Body of pancreas (tissue), 4 donors: ENCODE results near the gene TCP10L. TPM values are rescaled to one million over a fixed set of nuclear protein-coding genes. Genes with fewer than 3 reads are reported as not detected.

Experiments used
- ATAC-seq: fragments of 150-250 bp; one replicate; pipeline ENCODE4 v1.9.1; 2016
- DNase-seq, 4 donors: peaks; one replicate each; pipeline ENCODE4 v3.0.0-alpha.2; 2019
- H3K27ac ChIP-seq, 4 donors: fragments of 200-600 bp; sonication (generic); 1 replicate in 3 of 4; 2 replicates in 1 of 4; pipeline versions ENCODE4 v1.5.1 to v1.6.1; 2016 to 2019; ENCODE audit warnings: mild to moderate bottlenecking in 1 of 4, mixed read lengths in 1 of 4, moderate library complexity in 1 of 4
- H3K27me3 ChIP-seq, 2 donors: fragments of 200-600 bp; sonication (generic); one replicate each; pipeline ENCODE4 v1.6.0; 2016; ENCODE audit warnings: mild to moderate bottlenecking in 1 of 2
- H3K36me3 ChIP-seq, 2 donors: fragments of 200-600 bp; sonication (generic); replicated peaks in 1 of 2; 2 replicates each; pipeline ENCODE4 v1.5.1; 2016; ENCODE audit warnings: low read depth in 2 of 2; ENCODE audit not compliant: insufficient read depth in 1 of 2
- H3K4me1 ChIP-seq: fragments of 200-600 bp; sonication (generic); one replicate; pipeline ENCODE4 v1.6.0; 2016
- H3K4me3 ChIP-seq, 2 donors: fragments of 200-600 bp; sonication (generic); 1 replicate in 1 of 2; 2 replicates in 1 of 2; pipeline ENCODE4 v1.5.1; 2016 to 2019
- H3K9me3 ChIP-seq, 3 donors: fragments of 200-600 bp; sonication (generic); 1 replicate in 2 of 3; 2 replicates in 1 of 3; pipeline ENCODE4 v1.5.1; 2016
- CTCF ChIP-seq, 7 experiments: fragments of 450-650 bp in 4 of 7; fragments of 200-600 bp in 3 of 7; sonication (generic) in 3 of 7; IDR thresholded peaks; one replicate each; pipeline ENCODE4 v1.5.1; 2016 to 2019; ENCODE audit warnings: antibody characterized with exemption in 7 of 7
- POLR2A ChIP-seq, 3 donors: fragments of 450-650 bp; IDR thresholded peaks; one replicate each; pipeline ENCODE4 v1.6.1; 2016; ENCODE audit warnings: antibody characterized with exemption in 3 of 3, mild to moderate bottlenecking in 2 of 3
- WGBS, 2 donors: methylation state at CpG; one replicate each; pipeline ENCODE4 v1.1.5; 2017; 5-methylcytosine and 5-hydroxymethylcytosine counted together
- intact Hi-C: fragments of 100-400 bp; cut with DNase I; formaldehyde crosslinking; loops from one replicate; pipeline ENCODE4 v1.15.1; 2023
- total RNA-seq, 2 donors: library from RNA; depleted of rRNA; stranded (reverse); fragments of >200 nt; gene quantifications; one replicate each; pipeline ENCODE4 v1.1.0, GENCODE V29; 2016

Gene TCP10L
- total RNA-seq, 2 donors from 2014 or later: 0.26 TPM; not detected in 1

DNA sequence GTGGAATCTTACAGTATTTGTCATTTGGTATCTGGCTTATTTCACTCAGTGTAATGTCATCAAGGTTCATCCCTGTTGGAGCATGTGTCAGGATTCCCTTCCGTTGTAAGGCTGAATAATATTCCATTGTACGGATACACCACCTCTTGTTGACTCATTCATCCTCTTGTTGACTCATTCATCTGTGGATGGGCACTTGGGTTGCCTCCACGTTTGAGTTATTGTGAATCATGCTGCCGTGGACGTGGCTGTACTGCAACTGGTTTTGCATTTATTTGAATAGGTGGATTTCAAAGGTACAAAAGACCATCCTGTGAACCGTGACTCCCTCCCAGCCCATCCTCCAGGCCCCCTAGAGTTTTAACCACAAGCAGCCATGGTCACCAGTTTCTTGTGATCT is 11.9 kb upstream of the TCP10L start:
- no peak overlapping the region for H3K4me3 ChIP-seq
- H3K27me3 ChIP-seq: no peaks in the 10 kb centered on the region
- TF ChIP-seq CTCF (IDR thresholded peaks at IDR 0.05): no peak
- TF ChIP-seq POLR2A (IDR thresholded peaks at IDR 0.05): no peak
- H3K4me1 ChIP-seq: no peaks in the 10 kb centered on the region
- DNase-seq (no peak), ATAC-seq (no peak)
- intact Hi-C loops: no loop called here
- H3K36me3 ChIP-seq: peaks cover 2 to 6% of the 10 kb centered on the region in 2 donors
- H3K9me3 ChIP-seq: no peaks in the 10 kb centered on the region
- H3K27ac ChIP-seq: no peak overlapping the region
- WGBS, 2 donors: 55 to 70% methylated on average over 6 of the region's 6 CpGs

GRCh38 chr21:32595431-32595830 is 10.1 kb upstream of the TCP10L start:
- Histone ChIP-seq H3K9me3 (no peaks in the 10 kb centered on the region), H3K4me1 (no peaks in the 10 kb centered on the region), H3K4me3 (no peak overlapping the region), H3K27me3 (no peaks in the 10 kb centered on the region), H3K36me3 (peaks cover 0 to 4% of the 10 kb centered on the region in 2 donors), H3K27ac (no peak overlapping the region)
- WGBS, 2 donors: 82 to 84% methylated on average over 5 to 11 of the region's 11 CpGs
- DNase-seq (no peak), ATAC-seq (no peak)
- TF ChIP-seq POLR2A (IDR thresholded peaks at IDR 0.05) (no peak), CTCF (IDR thresholded peaks at IDR 0.05) (no peak)
- intact Hi-C loops: no loop called here

DNA sequence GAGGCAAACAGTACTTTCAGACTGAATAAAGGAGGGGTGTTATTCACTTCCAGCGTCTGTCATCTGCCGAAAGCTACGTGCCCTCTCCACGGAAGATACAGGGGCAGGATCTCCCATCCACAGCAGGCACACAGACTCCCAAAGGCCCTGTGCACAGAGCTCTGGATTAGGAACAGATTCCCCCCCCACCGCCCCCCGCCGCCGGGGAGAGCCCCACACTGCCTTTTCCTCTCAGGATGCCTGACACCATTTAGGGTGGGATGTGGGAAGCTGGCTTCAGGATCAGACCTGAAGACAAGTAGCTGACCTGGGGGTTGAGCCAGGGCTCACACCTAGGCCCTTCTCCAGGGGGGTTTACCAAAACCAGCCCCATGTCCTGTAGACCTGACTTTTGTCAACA is 8.4 kb upstream of the TCP10L start:
- DNase-seq (no peak), ATAC-seq (no peak)
- no peak for TF ChIP-seq CTCF (IDR thresholded peaks at IDR 0.05)
- no peak for TF ChIP-seq POLR2A (IDR thresholded peaks at IDR 0.05)
- Histone ChIP-seq H3K36me3 (no peaks in the 10 kb centered on the region), H3K4me3 (no peak overlapping the region), H3K27ac (no peak overlapping the region), H3K9me3 (no peaks in the 10 kb centered on the region), H3K4me1 (no peaks in the 10 kb centered on the region), H3K27me3 (no peaks in the 10 kb centered on the region)
- 54 to 59% methylated on average over 7 to 8 of the region's 8 CpGs for whole genome bisulfite sequencing, 2 donors
- intact Hi-C loops: no loop called here

DNA sequence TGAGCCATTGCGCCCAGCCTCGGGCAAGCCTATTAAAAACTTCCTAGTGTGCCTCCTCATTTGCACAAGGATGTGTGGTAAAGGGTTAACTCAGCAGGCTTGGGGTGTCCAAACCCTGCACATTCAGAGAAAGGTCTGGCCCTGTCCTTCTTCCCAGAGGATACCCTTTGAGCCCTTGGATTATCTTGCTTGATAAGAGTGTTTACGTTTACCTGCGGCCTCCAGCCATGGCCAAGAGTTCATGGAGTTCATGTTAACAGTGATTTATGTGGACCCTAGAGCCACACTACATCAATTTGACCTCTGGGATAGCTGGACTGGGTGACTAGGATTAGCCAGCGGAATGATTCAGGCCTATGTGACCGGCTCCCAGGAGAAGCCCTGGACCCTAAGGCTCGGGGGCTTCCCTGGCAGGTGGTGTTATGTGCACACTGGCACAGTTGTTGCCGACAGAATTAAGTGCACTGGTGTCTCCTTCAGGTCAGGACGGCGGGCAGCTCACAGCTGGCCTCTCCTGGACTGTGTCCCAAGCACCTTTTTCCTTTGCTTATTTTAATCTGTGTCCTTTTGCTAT is 7.7 kb upstream of the TCP10L start:
- ATAC-seq: no peak

More for the DNA sequence above, 7.7 kb upstream of the TCP10L start:
- no peaks in the 10 kb centered on the region for H3K4me1 ChIP-seq
- WGBS, 2 donors: 42% methylated on average over 8 to 10 of the region's 10 CpGs
- intact Hi-C loops: no loop called here
- H3K27ac ChIP-seq: no peak overlapping the region
- no peaks in the 10 kb centered on the region for H3K9me3 ChIP-seq
- no peaks in the 10 kb centered on the region for H3K27me3 ChIP-seq
- TF ChIP-seq CTCF (IDR thresholded peaks at IDR 0.05) (no peak), POLR2A (IDR thresholded peaks at IDR 0.05) (no peak)
- DNase-seq: no peak
- H3K36me3 ChIP-seq: no peaks in the 10 kb centered on the region
- no peak overlapping the region for H3K4me3 ChIP-seq
